ENCODE measurements around the gene WIPF1. TPM values are rescaled to one million over a fixed set of nuclear protein-coding genes. Genes with fewer than 3 reads are reported as not detected.

Gene WIPF1

Small RNAs within 50 kb of the gene (small RNA-seq; reads per million reads assigned to genes)
- not detected for gene RNU6-5P (ENCODE audit: insufficient read depth)

Data from neuronal stem cell (in vitro differentiated cells).